DMS 273 (cell line): ENCODE data around the gene SWAP70.

Experiments used
- DNase-seq: peaks from one replicate; lab custom pipeline; 2025; ENCODE audit not compliant: unreplicated experiment; lab: John Stamatoyannopoulos, UW

SWAP70 gene

GRCh38 chr11:9748361-9748970, 84.6 kb downstream of the SWAP70 start:
- peak; percentile 67 for DNase-seq

DNA sequence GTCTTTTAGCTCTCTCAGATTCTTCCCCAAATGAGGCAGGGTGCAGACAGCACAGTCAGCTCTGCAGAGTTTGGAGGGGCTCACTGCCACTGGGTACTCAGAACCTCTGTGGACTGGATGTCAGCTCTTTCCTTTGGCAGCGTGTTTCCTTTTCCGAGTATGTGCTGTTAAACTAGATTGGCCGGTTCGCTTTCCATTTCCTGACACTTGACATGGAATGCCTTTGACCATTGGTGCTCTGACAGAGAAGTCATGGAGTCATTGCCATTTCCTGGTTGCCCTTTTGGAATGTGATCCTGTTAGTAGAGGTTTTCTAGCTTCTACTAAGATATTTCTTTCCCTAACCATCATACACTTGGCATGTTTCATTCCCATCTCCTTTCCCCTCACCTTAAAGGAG, 86.7 kb downstream of the SWAP70 start:
- DNase-seq, result no peak

GRCh38 chr11:9752091-9752490, 88.2 kb downstream of the SWAP70 start:
- DNase-seq, result no peak

DNA sequence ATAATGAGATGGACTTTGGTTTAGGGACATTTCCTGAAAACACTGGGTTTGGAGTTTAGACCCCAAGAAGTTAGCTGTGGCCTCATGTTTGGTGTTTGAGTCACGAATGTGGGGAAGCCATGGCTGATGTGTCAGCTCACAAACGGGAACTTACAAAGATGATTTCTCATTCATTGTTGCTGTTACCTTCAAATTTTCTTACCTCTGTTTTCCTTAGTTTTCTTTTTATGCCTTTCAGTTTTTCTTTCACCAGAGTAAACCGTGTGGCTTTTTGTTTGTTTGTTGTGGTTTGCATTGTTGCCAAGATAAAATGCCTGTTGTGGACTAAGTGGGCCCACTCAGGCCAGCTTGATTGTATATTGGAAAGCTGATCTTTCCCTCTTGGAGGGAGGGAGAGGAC, 89.1 kb downstream of the SWAP70 start:
- DNase-seq, result no peak

DNA sequence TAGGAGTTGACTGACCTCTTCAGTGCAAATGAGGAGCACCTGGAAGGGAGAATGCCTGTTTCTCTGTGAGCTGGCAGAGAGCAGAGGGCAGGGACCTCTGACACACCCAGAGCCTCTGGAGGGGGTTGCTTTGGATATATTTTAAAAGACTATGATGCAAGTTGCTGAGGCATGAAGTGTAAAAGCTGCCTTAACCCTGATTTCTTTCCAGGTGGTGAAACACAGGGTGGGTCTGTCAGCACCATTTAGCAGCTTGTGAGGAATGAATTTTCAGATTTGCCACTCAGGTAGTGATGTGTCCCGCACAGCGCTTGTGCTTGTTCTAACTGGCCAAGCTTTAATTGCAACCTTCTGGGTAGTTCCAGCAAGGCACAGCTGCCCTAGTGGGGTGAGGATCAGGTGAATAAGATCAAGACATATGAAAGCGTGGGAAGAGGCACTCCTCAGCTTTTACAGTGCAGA, 90.2 kb downstream of the SWAP70 start:
- DNase-seq, result peak; percentile 34

DNA sequence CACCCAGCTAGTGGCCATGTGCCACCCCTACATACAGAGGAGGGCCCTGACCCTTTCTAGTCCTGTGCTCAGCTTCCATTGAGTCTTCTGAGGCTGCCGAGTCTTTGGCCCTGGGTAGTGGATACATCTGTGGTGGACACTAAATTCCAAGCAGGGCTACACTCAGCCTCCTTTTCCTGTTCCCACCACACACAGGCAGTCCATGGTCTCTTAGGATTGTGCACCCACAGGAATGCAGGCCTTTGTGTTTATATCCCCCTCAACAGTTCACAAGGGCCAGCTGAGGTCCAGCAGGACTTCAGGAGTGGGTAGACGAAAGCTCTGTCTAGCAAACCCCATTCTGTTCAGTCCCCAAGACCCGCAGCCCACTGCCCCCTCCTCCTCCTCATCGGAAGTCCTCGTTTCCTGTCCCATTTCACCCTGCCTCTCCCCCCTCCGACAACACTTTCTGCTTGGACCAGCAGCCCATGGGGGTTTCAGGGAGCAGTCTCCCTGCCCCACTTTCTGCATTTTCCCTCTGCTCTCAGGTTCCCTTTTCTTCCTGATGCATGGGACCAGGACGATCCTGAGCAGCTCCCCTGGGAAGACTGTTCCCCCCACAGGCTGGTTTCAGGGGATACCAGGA, 91.8 kb downstream of the SWAP70 start:
- DNase-seq, result no peak

- DNase-seq, result no peak
Measured at GRCh38 chr11:9756461-9756860, 92.6 kb downstream of the SWAP70 start.

DNA sequence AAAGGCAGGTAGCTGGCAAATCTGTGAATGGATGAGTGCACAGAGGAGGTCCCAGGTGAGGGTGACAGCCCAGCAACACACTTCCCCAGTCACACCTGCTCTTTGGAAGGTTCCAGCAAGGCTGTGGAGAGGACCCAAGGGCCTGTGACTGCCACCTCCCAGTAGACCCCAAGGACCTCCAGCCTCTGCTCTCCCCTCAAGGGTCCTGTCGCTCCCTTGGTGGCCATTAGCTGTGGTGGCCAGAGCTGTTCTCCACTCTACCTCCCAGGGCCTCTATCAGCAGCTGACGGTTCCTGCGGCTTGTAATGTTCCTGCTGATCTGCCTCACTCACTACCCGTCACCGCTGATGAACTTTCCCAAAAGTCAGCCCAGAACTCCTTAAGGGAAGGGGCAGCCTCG, 93.0 kb downstream of the SWAP70 start:
- DNase-seq, result no peak

DNA sequence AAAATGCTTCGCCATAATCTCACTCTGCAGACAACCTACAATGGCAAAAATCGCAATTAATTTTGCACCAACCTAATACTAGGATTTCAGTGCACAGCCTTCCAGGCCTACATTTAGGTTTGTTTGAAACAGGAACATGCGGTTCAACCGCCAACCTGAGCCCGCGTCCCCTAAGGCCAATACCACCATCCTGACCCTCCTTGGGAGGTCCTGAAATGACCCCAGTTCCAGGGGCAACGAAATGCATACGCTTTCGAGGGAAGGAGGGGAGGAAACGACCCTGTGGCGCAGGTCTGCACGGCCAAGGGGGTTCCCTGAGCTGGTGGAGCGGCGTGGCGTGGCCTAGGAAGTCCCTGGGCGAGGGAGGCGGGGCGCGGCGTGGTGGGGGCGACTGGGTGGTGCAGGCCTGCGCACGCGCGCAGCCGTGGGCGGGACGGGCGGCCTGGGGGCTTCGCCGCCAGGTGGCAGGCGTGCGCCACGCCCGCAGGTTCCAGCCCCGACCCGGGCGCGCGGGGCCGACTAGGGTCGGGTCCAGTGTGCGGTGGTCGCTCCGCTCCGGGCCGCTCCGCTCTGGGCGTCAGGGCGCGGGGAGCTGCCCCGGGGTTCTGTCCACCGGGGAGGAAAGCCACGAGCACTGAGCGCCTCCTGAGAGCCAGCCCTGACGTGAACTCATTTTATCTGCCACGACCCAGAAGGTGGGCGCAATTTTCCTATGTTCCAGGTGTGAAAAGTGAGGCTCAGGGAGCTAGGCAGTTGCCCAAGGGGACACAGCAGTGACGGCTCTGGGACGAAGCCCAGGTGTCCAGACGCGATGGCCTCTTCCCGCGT, 94.1 kb downstream of the SWAP70 start:
- DNase-seq, result peak; percentile 88

DNA sequence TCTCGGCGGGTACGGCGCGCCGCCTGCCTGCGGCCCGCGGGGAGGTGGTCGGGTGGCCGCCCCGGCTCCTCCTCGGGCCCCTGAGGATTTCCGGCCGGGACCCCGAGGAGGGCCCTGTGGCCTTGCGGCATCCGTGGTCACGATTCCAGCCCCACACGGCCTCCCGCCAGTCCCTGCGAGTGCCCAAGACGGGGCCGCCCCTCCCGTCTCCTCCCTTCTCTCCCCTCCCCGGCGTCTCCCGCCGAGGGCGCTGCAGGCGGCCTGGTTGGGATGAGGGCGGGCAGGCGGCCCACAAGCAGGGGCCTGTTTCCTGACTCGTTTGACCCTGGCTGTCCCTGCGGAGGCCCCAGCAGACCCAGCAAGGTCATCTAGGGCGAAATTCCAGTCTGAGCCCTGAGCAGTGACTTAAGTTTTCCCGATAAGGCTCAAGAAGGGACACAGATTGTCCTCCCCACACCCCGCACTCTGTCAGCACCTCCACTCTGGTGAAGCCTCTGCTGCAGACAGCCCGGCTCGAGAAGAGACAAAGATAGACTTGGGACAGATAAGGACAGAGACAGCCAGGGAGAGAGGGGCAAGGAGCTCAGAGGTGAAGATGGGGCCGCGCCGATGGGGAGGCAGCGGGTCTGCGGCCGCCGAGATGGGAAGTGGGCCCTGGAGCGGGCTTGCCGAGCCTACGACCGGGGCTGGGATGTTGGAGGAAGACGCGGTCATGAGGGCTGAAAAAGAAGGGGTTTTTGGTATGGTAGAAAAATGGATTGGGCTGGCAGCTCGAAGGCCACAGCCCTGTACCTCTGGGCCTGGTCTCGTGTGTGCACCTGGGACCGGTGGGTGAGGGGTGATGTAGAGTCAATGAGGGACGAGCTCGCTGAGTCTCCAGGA, 95.0 kb downstream of the SWAP70 start:
- DNase-seq, result peak; percentile 78

GRCh38 chr11:9759519-9760192, 95.8 kb downstream of the SWAP70 start:
- DNase-seq, result peak; percentile 88

DNA sequence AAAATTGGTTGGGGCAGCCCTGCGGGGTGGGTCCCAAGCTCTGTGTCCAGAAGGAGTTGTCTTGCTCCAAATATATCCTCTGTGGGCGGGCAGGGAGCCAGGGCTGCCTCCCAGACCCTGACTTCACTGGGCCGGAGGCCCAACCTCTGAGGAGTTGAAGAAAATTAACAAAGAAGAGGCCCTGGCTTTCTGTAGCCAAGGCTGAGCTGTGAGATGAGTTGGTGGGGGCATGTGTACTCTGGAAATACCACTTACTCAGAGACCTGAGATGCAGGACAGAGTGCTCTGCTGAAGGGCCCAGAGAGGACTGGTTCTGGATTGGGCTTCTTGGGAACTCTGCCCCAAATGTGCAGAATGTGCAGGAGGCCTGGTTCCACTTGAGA, 96.3 kb downstream of the SWAP70 start:
- DNase-seq, result peak; percentile 66

DNA sequence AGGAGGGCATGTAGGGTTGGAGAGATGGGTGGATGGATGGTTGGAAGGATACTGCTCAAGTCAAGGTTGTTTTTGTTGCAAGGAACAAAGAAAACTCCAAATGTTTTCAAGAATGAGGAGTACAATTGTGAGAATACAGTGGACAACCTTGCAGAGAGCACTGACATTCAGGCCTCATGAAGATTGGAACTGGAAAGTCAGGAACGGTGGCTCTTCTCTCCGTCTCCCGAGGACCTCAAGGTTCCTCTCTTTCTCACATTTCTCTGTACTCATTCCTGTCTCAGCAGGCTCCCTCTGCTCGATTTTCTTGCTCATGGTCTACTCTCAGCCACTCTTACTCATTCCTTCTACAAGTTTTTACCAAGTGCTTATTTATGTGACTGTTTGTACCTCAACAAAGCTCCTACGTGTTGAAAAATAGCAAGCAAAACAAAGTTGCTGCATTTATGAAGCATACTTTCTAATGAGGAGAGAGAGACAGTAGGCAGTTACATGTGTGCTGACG, 97.6 kb downstream of the SWAP70 start:
- no peak for DNase-seq

DNA sequence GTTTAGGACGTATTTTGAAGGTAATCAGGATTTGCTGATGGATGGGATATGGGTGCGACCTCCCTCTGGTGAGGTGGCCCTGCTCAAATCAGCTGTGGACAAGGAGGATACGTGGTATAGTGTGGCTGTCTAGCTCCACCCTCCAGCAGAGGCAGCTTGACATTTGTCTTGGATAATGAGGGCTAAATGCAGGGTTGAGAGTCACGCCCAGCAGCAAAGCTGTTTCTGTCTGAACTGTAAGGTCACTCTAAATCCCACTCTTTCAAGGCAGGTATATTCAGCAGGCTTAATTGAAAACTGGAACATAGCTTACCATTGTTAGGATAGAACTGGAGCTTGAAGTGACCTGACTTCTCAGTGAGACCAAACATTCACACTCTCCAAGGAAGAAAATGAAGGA, 98.7 kb downstream of the SWAP70 start:
- no peak for DNase-seq

DNA sequence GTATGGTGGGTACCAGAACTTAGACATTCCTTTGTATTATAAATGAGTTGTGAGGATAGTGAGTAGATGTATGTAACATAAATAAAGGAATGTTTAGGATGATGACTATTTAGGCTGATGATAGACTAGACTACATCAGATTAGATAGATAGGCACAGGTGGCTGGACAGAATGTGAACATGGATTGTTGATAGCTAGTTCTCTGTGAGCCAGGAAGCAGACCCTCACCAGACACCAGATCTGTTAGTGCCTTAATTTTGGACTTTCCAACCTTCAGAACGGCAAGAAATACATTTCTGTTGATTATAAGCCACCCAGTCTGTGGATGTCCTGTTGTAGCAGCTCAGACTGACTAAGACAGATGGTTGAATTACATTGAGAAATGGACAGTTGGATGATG, 99.4 kb downstream of the SWAP70 start:
- DNase-seq, result no peak

GRCh38 chr11:9765320-9766101, 101.6 kb downstream of the SWAP70 start:
- DNase-seq, result peak; percentile 27

DNA sequence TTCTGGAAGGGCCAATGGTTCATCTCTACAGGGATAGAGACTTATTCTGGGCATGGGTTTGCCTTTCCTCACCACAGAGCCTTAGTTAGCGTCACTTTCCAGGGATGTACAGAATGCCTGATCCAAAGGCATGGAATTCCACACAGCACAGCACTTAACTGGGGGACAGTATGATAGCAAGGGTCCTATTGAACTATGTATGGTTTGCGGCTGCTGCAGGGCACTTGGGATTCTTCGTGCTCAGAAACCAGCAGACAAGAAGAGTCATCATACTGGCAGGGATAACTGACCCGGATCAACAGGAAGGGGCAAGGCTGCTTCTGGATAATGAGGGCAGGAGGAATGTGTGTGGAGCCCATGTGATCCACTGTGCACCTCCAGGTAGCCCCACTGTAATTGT, 105.7 kb downstream of the SWAP70 start:
- DNase-seq, result no peak

DNA sequence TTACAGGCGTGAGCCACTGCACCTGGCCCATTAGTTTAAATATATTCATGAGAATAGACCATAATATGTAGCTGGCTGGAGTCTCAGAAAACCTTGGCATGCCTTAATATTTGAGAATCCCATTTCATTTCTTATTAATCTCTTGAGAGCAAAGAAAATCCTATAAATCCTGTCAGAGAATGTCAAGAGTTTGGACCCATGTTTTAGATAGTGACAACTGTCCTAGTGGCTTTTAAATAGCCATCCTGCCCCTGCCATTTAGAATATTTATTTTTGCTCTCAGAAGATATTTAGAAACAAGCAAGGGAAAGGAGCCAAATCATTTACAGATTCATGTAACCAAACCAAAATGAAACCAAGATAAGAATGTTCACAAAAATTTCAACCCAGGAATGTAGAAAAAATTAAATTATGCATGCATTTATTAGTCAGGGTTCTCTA, 107.2 kb downstream of the SWAP70 start:
- DNase-seq, result peak; percentile 4

DNA sequence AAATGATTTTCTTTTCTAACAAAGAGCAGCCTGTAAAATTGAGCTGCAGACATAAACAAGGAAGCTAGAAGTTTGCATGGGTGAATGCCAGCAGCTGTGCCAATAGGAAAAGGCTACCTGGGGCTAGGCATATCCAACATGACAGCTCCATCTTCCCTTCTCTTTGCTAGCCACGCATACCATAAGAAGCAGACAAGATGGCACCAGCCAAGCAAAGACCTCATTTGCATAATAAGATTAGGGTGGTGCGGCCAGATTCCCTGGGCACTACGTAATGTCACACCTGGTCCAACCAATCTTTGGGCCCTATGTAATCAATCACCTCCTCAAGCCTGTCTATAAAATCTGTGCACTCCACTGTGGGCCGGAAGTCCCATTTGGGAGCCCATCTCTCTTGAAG, 108.3 kb downstream of the SWAP70 start:
- DNase-seq, result no peak

DNA sequence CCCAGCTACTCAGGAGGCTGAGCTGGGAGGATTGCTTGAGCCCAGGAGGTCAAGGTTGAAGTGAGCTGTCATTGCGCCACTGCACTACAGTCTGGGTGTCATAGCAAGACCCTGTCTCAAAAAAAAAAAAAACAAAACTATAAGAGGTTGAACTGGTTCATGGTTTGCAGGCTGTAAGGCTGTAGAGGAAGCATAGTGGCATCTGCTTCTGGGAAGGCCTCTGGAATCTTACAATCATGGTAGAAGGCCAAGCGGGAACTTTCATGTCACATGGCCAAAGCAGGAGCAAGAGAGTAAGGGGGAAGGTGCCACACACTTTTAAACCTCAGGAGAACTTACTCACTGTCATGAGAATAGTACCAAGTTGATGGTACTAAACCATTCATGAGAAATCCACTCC, 109.6 kb downstream of the SWAP70 start:
- DNase-seq, result no peak
